Cerebellar cortex (tissue), 1 donor: ENCODE results near the gene ABLIM3.

Experiments used
- DNase-seq: peaks from one replicate; pipeline ENCODE4 v3.0.0-alpha.2; 2015; ENCODE audit warnings: low spot score

ABLIM3 gene

GRCh38 chr5:149282027-149282965 lies 141.0 kb downstream of the ABLIM3 start:
- no peak for DNase-seq

- no peak for DNase-seq
These were observed 141.7 kb downstream of the ABLIM3 start for GRCh38 chr5:149282966-149283332.

- peak; percentile 72 for DNase-seq
These were observed 142.6 kb downstream of the ABLIM3 start for GRCh38 chr5:149283626-149284480.

- no peak for DNase-seq
These were observed 143.2 kb downstream of the ABLIM3 start for GRCh38 chr5:149284501-149284900.

- DNase-seq = no peak
These were observed 143.9 kb downstream of the ABLIM3 start for GRCh38 chr5:149285153-149285552.

- DNase-seq = no peak
These were observed 147.1 kb downstream of the ABLIM3 start for GRCh38 chr5:149288436-149288835.

- no peak for DNase-seq
These were observed 148.0 kb downstream of the ABLIM3 start for GRCh38 chr5:149289301-149289700.

- DNase-seq = no peak
These were observed 153.9 kb downstream of the ABLIM3 start for GRCh38 chr5:149294872-149295829.

GRCh38 chr5:149297340-149298025 lies 156.2 kb downstream of the ABLIM3 start:
- no peak for DNase-seq

- DNase-seq = no peak
These were observed 156.9 kb downstream of the ABLIM3 start for GRCh38 chr5:149298163-149298562.

- no peak for DNase-seq
These were observed 157.6 kb downstream of the ABLIM3 start for GRCh38 chr5:149298842-149299404.

- no peak for DNase-seq
These were observed 158.3 kb downstream of the ABLIM3 start for GRCh38 chr5:149299451-149300054.

GRCh38 chr5:149300441-149300840 lies 159.1 kb downstream of the ABLIM3 start:
- DNase-seq = no peak

- DNase-seq = no peak
These were observed 159.9 kb downstream of the ABLIM3 start for GRCh38 chr5:149301049-149301743.

- no peak for DNase-seq
These were observed 160.6 kb downstream of the ABLIM3 start for GRCh38 chr5:149301744-149302380.

- DNase-seq = no peak
These were observed 161.3 kb downstream of the ABLIM3 start for GRCh38 chr5:149302641-149303040.

- DNase-seq = no peak
These were observed 161.9 kb downstream of the ABLIM3 start for GRCh38 chr5:149303210-149303609.

- no peak for DNase-seq
These were observed 163.1 kb downstream of the ABLIM3 start for GRCh38 chr5:149304195-149305078.
